WTC11 (cell line): ENCODE measurements around the gene STXBP1.

Source experiments
- CTCF ChIP-seq: fragments of 200-600 bp; IDR thresholded peaks from 2 replicates; pipeline ENCODE4 v1.8.0; 2022; ENCODE audit warnings: antibody characterized with exemption
- ERG ChIP-seq: fragments of 250-450 bp; sonication (Bioruptor Pico); IDR thresholded peaks from 2 replicates; pipeline ENCODE4 v1.8.0; 2021; ENCODE audit warnings: mild to moderate bottlenecking
- FOXP1 ChIP-seq: sonication (generic); formaldehyde crosslinking; IDR thresholded peaks from 2 replicates; pipeline ENCODE4 v1.8.0; 2022; ENCODE audit warnings: missing genetic modification reagents, mild to moderate bottlenecking, moderate library complexity, borderline replicate concordance
- JAZF1 ChIP-seq: fragments of 250-450 bp; sonication (Bioruptor Pico); IDR thresholded peaks from 2 replicates; pipeline ENCODE4 v1.9.0; 2021; ENCODE audit warnings: moderate library complexity, mild to moderate bottlenecking, inconsistent platforms
- MAX ChIP-seq: sonication (generic); formaldehyde crosslinking; IDR thresholded peaks from 2 replicates; pipeline ENCODE4 v1.8.0; 2022; ENCODE audit warnings: mild to moderate bottlenecking, missing genetic modification reagents
- TCF7 ChIP-seq: sonication (generic); formaldehyde crosslinking; IDR thresholded peaks from 2 replicates; pipeline ENCODE4 v1.8.0; 2022; ENCODE audit warnings: mild to moderate bottlenecking, low read depth, missing genetic modification reagents, moderate library complexity
- ZNF396 ChIP-seq: fragments of 250-450 bp; sonication (Bioruptor Pico); IDR thresholded peaks from 2 replicates; pipeline ENCODE4 v1.8.0; 2021; ENCODE audit warnings: mild to moderate bottlenecking, moderate library complexity, borderline replicate concordance
- TF ChIP-seq, protein P1 (sequence below): sonication (generic); formaldehyde crosslinking; IDR thresholded peaks from 2 replicates; pipeline ENCODE4 v1.8.1; 2022; ENCODE audit warnings: mild to moderate bottlenecking, missing genetic modification reagents, moderate library complexity, borderline replicate concordance
- TF ChIP-seq, protein P2 (sequence below): sonication (generic); formaldehyde crosslinking; IDR thresholded peaks from 2 replicates; pipeline ENCODE4 v1.8.1; 2022; ENCODE audit warnings: missing genetic modification reagents, borderline replicate concordance

DNA sequence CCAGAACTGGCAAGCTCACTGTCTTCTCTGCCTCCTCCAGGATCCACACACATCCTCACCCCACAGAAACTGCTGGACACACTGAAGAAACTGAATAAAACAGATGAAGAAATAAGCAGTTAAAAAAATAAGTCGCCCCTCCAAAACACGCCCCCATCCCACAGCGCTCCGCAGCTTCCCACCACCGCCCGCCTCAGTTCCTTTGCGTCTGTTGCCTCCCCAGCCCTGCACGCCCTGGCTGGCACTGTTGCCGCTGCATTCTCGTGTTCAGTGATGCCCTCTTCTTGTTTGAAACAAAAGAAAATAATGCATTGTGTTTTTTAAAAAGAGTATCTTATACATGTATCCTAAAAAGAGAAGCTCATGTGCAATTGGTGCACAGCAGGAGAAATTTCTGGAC, 78.7 kb downstream of the STXBP1 start:
- no peak for TF ChIP-seq CTCF
- TF ChIP-seq, protein P1, sequence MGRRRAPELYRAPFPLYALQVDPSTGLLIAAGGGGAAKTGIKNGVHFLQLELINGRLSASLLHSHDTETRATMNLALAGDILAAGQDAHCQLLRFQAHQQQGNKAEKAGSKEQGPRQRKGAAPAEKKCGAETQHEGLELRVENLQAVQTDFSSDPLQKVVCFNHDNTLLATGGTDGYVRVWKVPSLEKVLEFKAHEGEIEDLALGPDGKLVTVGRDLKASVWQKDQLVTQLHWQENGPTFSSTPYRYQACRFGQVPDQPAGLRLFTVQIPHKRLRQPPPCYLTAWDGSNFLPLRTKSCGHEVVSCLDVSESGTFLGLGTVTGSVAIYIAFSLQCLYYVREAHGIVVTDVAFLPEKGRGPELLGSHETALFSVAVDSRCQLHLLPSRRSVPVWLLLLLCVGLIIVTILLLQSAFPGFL (CRISPR knock-in tag) = no peak
- TF ChIP-seq ZNF396 = no peak
- TF ChIP-seq, protein P2, sequence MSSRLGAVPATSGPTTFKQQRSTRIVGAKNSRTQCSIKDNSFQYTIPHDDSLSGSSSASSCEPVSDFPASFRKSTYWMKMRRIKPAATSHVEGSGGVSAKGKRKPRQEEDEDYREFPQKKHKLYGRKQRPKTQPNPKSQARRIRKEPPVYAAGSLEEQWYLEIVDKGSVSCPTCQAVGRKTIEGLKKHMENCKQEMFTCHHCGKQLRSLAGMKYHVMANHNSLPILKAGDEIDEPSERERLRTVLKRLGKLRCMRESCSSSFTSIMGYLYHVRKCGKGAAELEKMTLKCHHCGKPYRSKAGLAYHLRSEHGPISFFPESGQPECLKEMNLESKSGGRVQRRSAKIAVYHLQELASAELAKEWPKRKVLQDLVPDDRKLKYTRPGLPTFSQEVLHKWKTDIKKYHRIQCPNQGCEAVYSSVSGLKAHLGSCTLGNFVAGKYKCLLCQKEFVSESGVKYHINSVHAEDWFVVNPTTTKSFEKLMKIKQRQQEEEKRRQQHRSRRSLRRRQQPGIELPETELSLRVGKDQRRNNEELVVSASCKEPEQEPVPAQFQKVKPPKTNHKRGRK = no peak
- no peak for TF ChIP-seq FOXP1 (CRISPR knock-in tag)
- no peak for TF ChIP-seq MAX (CRISPR knock-in tag)
- TF ChIP-seq TCF7 (CRISPR knock-in tag) = no peak
- no peak for TF ChIP-seq ERG (CRISPR knock-in tag)
- no peak for TF ChIP-seq JAZF1 (CRISPR knock-in tag)
